ENCODE results near the gene OR6T1.

GRCh38 chr11:123943738-123944137 is at the start of gene OR6T1:
- TF ChIP-seq CTCF (IDR thresholded peaks at IDR 0.05) (no peak), POLR2A (IDR thresholded peaks at IDR 0.05) (no peak)
